Naive B cell (primary cell): ENCODE results near the gene COL9A3. TPM values are rescaled to one million over a fixed set of nuclear protein-coding genes. Genes with fewer than 3 reads are reported as not detected.

ENCODE experiments used
- ATAC-seq, 2 donors: fragments of 150-1000 bp; cut with Tn5 transposase; 2 replicates each; pipeline ENCODE4 v1.10.0; 2021; ENCODE audit warnings: low read depth in 2 of 2, mild to moderate bottlenecking in 2 of 2, moderate library complexity in 2 of 2
- DNase-seq: peaks from one replicate; pipeline ENCODE4 v3.0.0; 2022
- H3K27ac Mint-ChIP-seq, 6 donors: one replicate each; pipeline ENCODE4 v1.8.0; 2020 to 2022; ENCODE audit warnings: mild to moderate bottlenecking in 6 of 6, mixed read lengths in 6 of 6, moderate library complexity in 5 of 6, inconsistent platforms in 2 of 6
- H3K27me3 Mint-ChIP-seq, 3 donors: one replicate each; pipeline ENCODE4 v1.8.0; 2021 to 2022; ENCODE audit warnings: mixed read lengths in 3 of 3, mild to moderate bottlenecking in 1 of 3
- H3K36me3 Mint-ChIP-seq, 2 donors: one replicate each; pipeline ENCODE4 v1.8.0; 2020 to 2022; ENCODE audit warnings: mixed read lengths in 2 of 2, inconsistent platforms in 1 of 2, mild to moderate bottlenecking in 1 of 2
- H3K4me1 Mint-ChIP-seq, 3 donors: one replicate each; pipeline ENCODE4 v1.8.0; 2020 to 2022; ENCODE audit warnings: mixed read lengths in 3 of 3, inconsistent platforms in 1 of 3, mild to moderate bottlenecking in 1 of 3, moderate library complexity in 1 of 3
- H3K4me3 Mint-ChIP-seq, 8 donors: one replicate each; pipeline ENCODE4 v1.8.0; 2020 to 2022; ENCODE audit warnings: mild to moderate bottlenecking in 8 of 8, mixed read lengths in 8 of 8, moderate library complexity in 8 of 8, inconsistent platforms in 2 of 8
- H3K9me3 Mint-ChIP-seq, 7 donors: one replicate each; pipeline ENCODE4 v1.8.0; 2020 to 2022; ENCODE audit warnings: mixed read lengths in 7 of 7, mild to moderate bottlenecking in 5 of 7, inconsistent platforms in 2 of 7, moderate library complexity in 1 of 7
- polyA plus RNA-seq, 6 donors: library from polyadenylated mRNA; unstranded; fragments of 300-500 nt; fragmentation: Illumina TruSeq; gene quantifications; one replicate each; pipeline ENCODE4 v1.2.3, GENCODE V29; 2021; ENCODE audit warnings: low read depth in 6 of 6

Gene COL9A3
- polyA plus RNA-seq, 6 donors from 2014 or later: 1.2 to 19.6 (median 2.6) TPM

DNA sequence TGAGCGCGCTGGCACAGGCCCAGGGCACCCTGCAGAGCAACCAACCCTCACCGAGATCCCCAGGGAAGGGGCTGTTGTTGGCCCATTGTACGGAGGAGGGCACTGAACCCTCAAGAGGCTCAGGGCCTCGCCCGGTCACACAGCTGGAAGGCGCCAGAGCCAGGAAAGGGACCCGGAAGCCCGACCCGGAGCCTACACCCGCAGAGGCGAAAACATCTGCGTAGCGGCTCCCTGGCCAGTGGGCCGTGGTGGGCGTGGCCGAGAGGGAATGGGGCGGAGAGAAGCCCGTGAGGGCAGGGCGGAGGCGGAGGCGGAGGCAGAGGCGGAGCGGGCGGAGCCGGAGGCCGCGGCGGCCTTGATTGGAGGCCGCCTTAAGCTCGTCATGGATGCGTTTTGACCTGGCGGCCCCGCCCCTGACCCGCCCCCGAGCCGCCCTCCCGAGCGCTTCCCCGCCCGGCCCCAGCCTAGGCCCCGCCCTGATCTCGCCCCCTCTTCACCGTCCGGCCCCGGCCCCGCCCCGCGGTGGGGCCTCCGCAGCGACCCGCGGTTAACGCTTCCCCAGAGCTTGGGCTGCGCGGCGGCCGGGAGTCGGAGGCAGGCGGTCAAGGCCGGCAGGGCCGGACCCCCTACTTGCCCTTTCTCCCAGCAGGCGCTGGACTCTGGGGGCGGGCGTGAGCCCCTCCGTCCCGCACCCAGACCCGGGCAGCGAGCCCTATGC lies 22.7 kb upstream of the COL9A3 start:
- Mint-ChIP-seq H3K4me1 (peaks cover 32 to 42% (median 35%) of the 10 kb centered on the region in 3 donors), H3K9me3 (peaks cover 0 to 1% (median 0%) of the 10 kb centered on the region in 7 donors), H3K27ac (peak overlapping the region; percentile 91 to 98 (median 96)), H3K27me3 (no peaks in the 10 kb centered on the region), H3K4me3 (peak overlapping the region; percentile 85 to 94 (median 91)), H3K36me3 (peaks cover 0 to 8% of the 10 kb centered on the region in 2 donors)
- DNase-seq (peak; percentile 96), ATAC-seq (peak; percentile 73 to 74)

DNA sequence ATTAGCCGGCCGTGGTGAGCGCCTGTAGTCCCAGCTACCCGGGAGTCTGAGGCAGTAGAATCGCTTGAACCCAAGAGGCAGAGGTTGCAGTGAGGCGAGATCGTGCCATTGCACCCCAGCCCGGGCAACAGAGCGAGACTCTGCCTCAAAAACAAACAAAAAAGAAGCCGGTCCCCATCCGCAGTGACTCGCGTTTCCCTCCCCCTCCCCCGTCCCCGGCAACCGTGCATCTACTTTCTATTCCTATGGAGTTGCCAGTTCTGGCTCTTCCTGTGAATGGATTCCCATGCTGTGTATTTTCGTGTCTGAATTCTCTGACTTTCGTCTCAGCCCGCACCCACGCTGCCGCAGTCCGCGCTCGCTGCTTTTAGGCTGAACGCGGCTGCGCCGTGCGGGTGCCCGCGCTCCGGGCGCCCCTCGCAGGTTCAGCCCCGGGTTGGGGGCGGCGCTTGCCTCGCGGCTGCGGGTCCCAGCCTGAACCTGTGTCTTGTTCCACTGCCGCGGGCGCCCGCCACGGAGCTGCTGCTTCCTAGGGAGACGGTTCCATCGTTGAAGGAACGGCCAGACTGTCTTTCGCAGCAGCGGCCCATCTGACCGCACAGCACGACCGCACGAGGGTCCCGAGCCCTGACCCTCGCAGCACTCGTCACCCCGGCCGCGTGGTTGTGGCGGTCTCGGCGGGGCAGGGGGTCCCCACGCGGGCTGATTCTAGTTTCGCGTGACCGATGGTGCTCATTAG lies 21.7 kb upstream of the COL9A3 start:
- H3K36me3 Mint-ChIP-seq: peaks cover 3 to 8% of the 10 kb centered on the region in 2 donors
- ATAC-seq: no peak
- H3K4me3 Mint-ChIP-seq: peak overlapping the region; percentile 85 to 94 (median 91)

DNA sequence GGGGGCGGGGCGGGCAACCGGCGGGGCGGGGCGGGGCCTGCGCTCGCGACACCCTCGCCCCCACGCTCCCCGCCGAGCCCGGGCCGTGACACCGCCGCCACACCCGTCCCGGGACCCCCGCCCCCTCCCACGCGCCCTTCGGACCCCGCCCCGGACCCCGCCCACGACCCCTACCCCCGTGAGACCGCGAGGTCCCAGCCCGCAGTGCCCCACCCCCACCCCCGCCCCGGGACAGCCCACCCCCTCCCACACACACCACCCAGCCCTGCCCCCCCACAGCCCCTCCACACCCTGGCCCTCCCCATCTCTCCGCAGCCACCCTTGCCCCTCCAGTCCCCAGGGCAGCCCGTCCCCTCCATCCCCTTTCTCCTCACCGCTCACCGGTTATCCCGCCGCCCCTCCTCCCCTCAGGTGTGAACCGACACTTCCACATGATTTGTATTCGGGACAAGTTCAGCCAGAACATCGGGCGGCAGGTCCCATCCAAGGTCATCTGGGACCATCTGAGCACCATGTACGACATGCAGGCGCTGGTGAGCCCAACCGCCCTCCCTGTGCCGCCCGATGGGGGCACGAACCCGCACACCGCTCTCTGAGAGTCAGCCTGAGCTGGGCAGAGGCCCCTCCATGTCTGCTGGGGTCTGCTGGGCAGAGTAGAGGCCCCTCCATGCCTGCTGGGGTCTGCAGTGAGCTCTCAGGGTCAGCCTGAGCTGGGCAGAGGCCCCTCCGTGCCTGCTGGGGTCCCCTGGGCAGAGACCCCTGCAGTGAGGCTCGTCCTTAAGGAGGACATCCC lies 20.0 kb upstream of the COL9A3 start:
- H3K4me1 Mint-ChIP-seq: peaks cover 28 to 37% (median 28%) of the 10 kb centered on the region in 3 donors
- no peak for DNase-seq
- H3K36me3 Mint-ChIP-seq: peaks cover 6 to 8% of the 10 kb centered on the region in 2 donors
- peak overlapping the region; percentile 73 to 93 (median 87) for H3K4me3 Mint-ChIP-seq
- no peaks in the 10 kb centered on the region for H3K27me3 Mint-ChIP-seq
- ATAC-seq: no peak
- peak overlapping the region in 4 of 6 donors; percentile 56 to 77 (median 74) for H3K27ac Mint-ChIP-seq
- peaks cover 0 to 1% (median 0%) of the 10 kb centered on the region in 7 donors for H3K9me3 Mint-ChIP-seq

More for the DNA sequence above, 21.7 kb upstream of the COL9A3 start:
- no peaks in the 10 kb centered on the region for H3K27me3 Mint-ChIP-seq
- H3K4me1 Mint-ChIP-seq: peaks cover 32 to 42% (median 35%) of the 10 kb centered on the region in 3 donors
- peak; percentile 56 for DNase-seq
- H3K27ac Mint-ChIP-seq: peak overlapping the region; percentile 91 to 98 (median 96)
- H3K9me3 Mint-ChIP-seq: peaks cover 0 to 1% (median 0%) of the 10 kb centered on the region in 7 donors

DNA sequence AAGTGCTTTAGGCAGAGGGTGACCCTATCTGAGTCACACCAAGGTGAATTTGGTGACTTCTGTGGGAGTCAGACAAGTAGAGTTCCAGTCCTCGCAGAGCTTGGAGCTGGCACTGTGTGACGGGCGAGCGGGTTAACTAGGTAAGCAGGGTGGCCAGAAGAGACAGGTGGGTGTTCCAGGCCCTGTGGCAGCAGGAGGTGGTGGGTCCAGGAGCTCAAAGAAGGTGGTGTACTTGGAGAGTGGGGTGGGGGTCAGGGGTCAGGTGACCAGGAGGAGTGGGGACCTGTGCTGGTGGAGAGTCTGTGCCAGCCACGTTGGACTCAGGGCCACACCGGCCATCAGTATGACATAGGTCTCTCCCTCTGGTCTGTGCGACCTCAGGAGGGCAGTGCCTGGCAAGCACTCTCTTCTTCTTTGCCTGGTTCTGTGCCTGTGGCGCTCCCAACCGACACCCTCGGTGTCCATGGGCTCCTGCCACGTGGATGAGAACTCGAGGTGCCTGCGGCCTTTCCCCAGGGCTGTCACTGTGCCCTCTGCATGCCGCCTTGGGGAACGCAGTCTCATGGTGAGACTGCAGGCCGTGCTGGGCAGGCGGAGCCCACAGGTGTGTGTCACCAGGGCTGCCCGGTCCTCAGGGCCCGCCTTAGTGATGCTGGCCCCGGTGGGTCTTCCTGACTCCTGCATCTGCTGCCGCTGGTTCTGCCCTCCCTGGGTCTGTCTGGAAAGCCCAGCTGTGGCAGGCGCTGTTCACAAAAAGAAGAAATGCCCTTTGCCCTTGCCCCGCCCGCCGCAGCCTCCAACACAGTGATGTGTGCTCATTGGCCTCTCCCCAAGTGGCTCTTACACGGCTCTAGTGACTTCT lies 18.9 kb upstream of the COL9A3 start:
- ATAC-seq: no peak
- H3K4me1 Mint-ChIP-seq: peaks cover 25 to 34% (median 28%) of the 10 kb centered on the region in 3 donors
- H3K27ac Mint-ChIP-seq: peak overlapping the region in 5 of 6 donors; percentile 37 to 90 (median 72)
- no peak for DNase-seq
- no peaks in the 10 kb centered on the region for H3K27me3 Mint-ChIP-seq
- peaks cover 6 to 8% of the 10 kb centered on the region in 2 donors for H3K36me3 Mint-ChIP-seq
- no peaks in the 10 kb centered on the region for H3K9me3 Mint-ChIP-seq
- H3K4me3 Mint-ChIP-seq: peak overlapping the region; percentile 73 to 93 (median 87)

DNA sequence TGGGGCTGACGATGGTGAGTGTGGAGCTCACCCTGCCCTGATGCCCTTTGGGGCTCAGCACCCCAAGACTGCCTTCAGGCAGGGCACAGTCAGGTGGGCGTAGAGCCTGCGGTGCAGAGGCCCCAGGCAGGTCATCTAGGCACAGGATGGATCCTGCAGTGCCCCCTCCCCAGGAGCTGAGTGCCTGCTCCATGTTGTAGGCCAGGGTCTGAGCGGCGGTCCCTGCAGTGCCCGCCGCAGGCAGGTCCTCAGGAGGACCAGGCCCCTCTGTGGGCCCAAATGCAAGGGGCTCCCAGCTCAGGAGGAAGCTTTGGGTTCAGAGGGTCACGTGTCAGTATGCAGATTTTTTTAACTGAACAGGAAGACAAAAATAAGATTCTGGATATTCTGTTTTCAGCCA lies 17.8 kb upstream of the COL9A3 start:
- Mint-ChIP-seq H3K9me3 (peaks cover 0 to under 1% (median 0%) of the 10 kb centered on the region in 7 donors), H3K4me1 (peaks cover 22 to 35% (median 25%) of the 10 kb centered on the region in 3 donors), H3K27ac (peak overlapping the region in 1 of 6 donors; percentile 78), H3K4me3 (peak overlapping the region in 2 of 8 donors; percentile 72 to 86), H3K36me3 (peaks cover 6 to 8% of the 10 kb centered on the region in 2 donors), H3K27me3 (no peaks in the 10 kb centered on the region)
- ATAC-seq (no peak), DNase-seq (no peak)

DNA sequence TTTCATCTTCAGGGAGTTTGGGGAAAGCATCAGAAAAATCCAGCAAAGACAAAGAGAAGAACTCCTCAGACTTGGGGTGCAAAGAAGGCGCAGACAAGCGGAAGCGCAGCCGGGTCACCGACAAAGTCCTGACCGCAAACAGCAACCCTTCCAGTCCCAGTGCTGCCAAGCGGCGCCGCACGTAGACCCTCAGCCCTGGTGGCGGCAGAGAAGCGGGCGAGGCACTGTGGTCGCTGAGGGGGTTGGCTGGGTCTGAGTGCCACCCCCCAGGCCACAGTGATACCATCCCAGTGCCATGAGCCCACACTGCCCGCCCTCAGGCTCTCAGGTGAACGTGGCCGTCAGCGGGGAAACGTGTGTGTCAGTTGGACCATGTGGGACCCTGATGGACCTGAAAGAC lies 17.4 kb upstream of the COL9A3 start:
- ATAC-seq: no peak
- DNase-seq: no peak
- Mint-ChIP-seq H3K4me1 (peaks cover 25 to 38% (median 27%) of the 10 kb centered on the region in 3 donors), H3K27me3 (no peaks in the 10 kb centered on the region), H3K27ac (peak overlapping the region in 1 of 6 donors; percentile 78), H3K36me3 (peaks cover 6 to 8% of the 10 kb centered on the region in 2 donors), H3K9me3 (peaks cover 0 to 1% (median 0%) of the 10 kb centered on the region in 7 donors), H3K4me3 (peak overlapping the region in 5 of 8 donors; percentile 5 to 86 (median 51))

DNA sequence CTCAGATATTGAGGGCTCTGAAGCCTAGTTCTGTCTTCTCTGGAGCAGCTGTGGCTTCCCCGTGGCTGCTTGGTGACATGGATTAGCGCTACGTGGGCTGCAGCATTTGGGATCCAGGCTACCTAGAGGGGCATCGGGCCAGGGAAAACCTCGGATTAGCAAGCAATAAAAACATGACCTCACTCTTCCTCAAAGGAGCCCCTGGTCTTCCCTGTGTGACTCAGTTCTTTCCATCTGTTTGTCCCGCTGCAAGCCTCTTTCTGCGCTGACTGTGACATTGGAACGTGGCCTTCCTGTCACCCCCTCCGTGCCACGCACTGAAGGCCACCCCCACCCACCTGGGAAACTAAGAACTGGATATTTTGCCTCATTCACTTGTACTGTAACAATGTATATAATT lies 17.0 kb upstream of the COL9A3 start:
- peak overlapping the region in 3 of 8 donors; percentile 63 to 78 (median 73) for H3K4me3 Mint-ChIP-seq
- peaks cover 27 to 35% (median 29%) of the 10 kb centered on the region in 3 donors for H3K4me1 Mint-ChIP-seq
- H3K27ac Mint-ChIP-seq: peak overlapping the region in 1 of 6 donors; percentile 21
- no peaks in the 10 kb centered on the region for H3K27me3 Mint-ChIP-seq
- H3K9me3 Mint-ChIP-seq: peaks cover 0 to 1% (median 0%) of the 10 kb centered on the region in 7 donors
- peaks cover 6 to 8% of the 10 kb centered on the region in 2 donors for H3K36me3 Mint-ChIP-seq
- DNase-seq (no peak), ATAC-seq (no peak)

DNA sequence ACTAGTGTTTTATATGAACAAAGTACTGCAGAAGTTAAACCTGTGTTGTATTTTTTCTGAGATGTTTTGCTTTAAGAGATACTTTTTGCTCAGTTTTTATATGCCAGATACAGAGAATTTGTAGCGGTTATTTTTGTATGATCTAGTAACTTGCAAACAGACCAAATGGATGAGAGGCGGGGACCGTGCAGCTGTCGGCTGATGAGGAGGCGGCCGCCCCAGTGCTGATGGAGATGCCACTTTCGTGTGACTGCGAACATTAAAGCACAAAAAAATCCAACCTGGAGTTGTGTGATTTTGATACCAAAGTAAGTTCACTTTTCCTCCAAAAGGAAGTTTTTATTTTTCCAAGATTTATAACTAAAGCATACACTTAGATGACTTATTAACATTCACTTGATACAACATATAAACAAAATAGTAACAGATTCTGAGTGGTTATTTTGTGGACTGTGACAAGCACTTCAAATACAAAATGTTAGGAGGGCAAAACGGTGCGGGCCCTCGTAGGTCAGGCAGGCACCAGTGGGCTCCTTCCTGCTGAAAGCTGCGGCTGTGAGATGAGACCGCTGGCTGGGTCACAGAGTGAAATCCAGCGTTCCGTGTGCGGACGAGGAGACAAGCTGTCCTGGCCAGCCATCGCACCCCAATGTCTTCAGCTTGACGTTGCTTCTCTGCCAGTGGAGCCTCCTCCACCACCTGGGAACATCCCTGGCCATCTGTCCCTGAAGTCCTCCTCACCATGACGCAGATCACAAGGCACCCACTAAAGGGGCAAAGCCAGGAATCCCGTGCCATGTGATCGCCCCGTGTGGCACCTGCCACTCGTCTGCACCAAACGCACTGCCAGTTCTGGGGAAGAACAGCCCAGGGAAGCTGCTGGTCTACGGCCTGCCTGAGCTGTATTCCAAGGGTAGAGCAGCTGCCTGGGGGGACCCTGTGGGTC lies 16.3 kb upstream of the COL9A3 start:
- H3K36me3 Mint-ChIP-seq: peaks cover 6 to 8% of the 10 kb centered on the region in 2 donors
- ATAC-seq: no peak
- peak overlapping the region in 1 of 6 donors; percentile 28 for H3K27ac Mint-ChIP-seq
- H3K4me1 Mint-ChIP-seq: peaks cover 26 to 34% (median 27%) of the 10 kb centered on the region in 3 donors
- no peak for DNase-seq
- H3K27me3 Mint-ChIP-seq: no peaks in the 10 kb centered on the region
- H3K4me3 Mint-ChIP-seq: peak overlapping the region in 2 of 8 donors; percentile 73 to 78
- peaks cover 0 to 1% (median 0%) of the 10 kb centered on the region in 7 donors for H3K9me3 Mint-ChIP-seq

DNA sequence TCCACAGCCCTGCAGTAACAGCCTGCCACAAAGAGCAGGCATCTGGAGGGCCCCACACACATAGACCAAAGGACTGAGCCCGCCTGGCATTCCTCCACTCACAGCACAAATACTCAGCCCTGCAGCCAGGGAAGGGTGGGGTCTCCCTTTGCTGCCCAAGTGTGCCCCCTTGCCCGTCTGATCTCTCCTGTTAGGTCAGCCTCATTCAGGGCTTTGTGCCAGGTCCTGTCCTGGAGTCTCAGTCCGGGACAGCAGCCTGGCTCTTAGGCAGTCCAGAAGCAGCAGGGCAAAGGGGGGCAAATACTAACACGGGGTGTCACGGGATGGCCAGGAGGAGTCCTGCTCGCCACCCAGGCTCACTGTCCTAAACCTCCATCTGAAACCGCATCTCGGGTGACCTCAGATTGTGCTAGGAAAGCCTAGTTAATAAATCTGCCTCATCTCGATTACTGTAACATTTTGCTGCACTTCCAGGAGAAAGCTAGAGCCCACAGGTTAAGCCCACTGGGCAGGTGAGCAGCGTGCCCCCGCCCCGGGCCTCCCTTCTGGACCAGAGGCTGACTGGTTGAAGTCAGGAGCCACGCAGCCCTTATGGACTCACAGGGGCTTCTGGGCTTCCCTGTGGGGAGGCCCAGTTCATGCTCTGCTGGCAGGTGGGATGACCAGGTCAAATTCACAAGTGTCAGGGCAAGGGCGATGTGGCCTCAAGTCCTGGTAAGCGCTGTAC lies 15.4 kb upstream of the COL9A3 start:
- peak overlapping the region in 1 of 6 donors; percentile 38 for H3K27ac Mint-ChIP-seq
- peaks cover 6 to 8% of the 10 kb centered on the region in 2 donors for H3K36me3 Mint-ChIP-seq
- peak overlapping the region in 1 of 8 donors; percentile 73 for H3K4me3 Mint-ChIP-seq
- peaks cover 28 to 34% (median 32%) of the 10 kb centered on the region in 3 donors for H3K4me1 Mint-ChIP-seq
- H3K27me3 Mint-ChIP-seq: no peaks in the 10 kb centered on the region
- peaks cover 0 to 1% (median 0%) of the 10 kb centered on the region in 7 donors for H3K9me3 Mint-ChIP-seq
- DNase-seq: no peak
- no peak for ATAC-seq

DNA sequence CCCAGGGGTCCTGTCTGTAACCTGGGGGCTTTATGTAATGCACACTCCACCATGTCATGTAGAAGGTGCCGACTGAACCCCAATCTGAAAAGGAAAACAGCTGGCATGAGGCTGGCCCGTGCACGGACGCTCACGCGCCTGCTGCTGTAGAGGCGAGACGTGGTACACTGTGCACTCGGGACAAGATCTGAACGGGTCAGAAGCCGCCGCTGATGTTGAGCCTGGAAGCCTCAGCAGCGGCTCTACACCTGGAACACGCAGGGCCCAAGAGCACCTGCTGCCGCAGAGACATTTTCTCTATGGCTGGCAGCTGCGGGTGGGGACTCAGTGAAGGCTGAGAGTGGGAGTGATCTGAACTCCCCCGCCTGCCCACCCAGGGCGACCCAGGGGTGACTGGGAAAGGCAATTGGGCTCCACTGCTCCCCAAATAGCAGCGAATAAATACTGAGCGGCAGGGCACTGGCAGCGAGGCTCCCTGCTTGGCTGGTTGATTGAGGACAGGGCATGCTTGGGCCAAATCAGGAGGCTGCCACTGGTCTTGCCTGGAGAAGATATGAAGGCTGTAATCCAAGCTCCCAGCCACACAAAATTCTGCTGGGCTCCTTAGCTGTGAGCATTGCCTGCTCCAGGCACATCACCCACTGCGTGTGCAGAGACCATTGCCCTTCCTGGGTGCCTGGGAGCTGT lies 14.7 kb upstream of the COL9A3 start:
- ATAC-seq (no peak), DNase-seq (no peak)
- Mint-ChIP-seq H3K27me3 (no peaks in the 10 kb centered on the region), H3K4me1 (peaks cover 34 to 37% (median 36%) of the 10 kb centered on the region in 3 donors), H3K36me3 (peaks cover 6 to 8% of the 10 kb centered on the region in 2 donors), H3K4me3 (peak overlapping the region in 3 of 8 donors; percentile 50 to 53 (median 52)), H3K27ac (no peak overlapping the region), H3K9me3 (peaks cover 0 to 1% (median 0%) of the 10 kb centered on the region in 7 donors)
